GM19043 (cell line): Measurements from ENCODE around the gene ETV3.

Experiments
- ATAC-seq: cut with Tn5 transposase; IDR thresholded peaks from one replicate; pipeline ENCODE4 v1.9.1; 2021; ENCODE audit warnings: low read depth; ENCODE audit not compliant: unreplicated experiment

Gene ETV3

GRCh38 chr1:157162345-157162744, 24.1 kb upstream of the ETV3 start:
- no peak for ATAC-seq

- ATAC-seq = no peak
Observed at GRCh38 chr1:157161901-157162300, 23.7 kb upstream of the ETV3 start.

- ATAC-seq = no peak
Observed at GRCh38 chr1:157158967-157159366, 20.8 kb upstream of the ETV3 start.

- no peak for ATAC-seq
Observed at GRCh38 chr1:157157501-157158190, 19.5 kb upstream of the ETV3 start.

GRCh38 chr1:157156058-157156541, 17.9 kb upstream of the ETV3 start:
- no peak for ATAC-seq

- ATAC-seq = no peak
Observed at GRCh38 chr1:157155658-157156057, 17.5 kb upstream of the ETV3 start.

- ATAC-seq = no peak
Observed at GRCh38 chr1:157154940-157155514, 16.8 kb upstream of the ETV3 start.

GRCh38 chr1:157154291-157154690, 16.1 kb upstream of the ETV3 start:
- ATAC-seq = no peak

GRCh38 chr1:157153746-157154145, 15.6 kb upstream of the ETV3 start:
- no peak for ATAC-seq

GRCh38 chr1:157152510-157152909, 14.3 kb upstream of the ETV3 start:
- no peak for ATAC-seq

GRCh38 chr1:157151506-157151905, 13.3 kb upstream of the ETV3 start:
- no peak for ATAC-seq

- ATAC-seq = no peak
Observed at GRCh38 chr1:157151073-157151472, 12.9 kb upstream of the ETV3 start.

GRCh38 chr1:157150631-157151030, 12.4 kb upstream of the ETV3 start:
- no peak for ATAC-seq

GRCh38 chr1:157147906-157148700, 9.9 kb upstream of the ETV3 start:
- no peak for ATAC-seq

GRCh38 chr1:157147037-157147436, 8.8 kb upstream of the ETV3 start:
- no peak for ATAC-seq

- ATAC-seq = no peak
Observed at GRCh38 chr1:157146244-157146643, 8.0 kb upstream of the ETV3 start.

GRCh38 chr1:157145076-157145475, 6.9 kb upstream of the ETV3 start:
- ATAC-seq = no peak

- ATAC-seq = no peak
Observed at GRCh38 chr1:157144509-157144908, 6.3 kb upstream of the ETV3 start.

- ATAC-seq = no peak
Observed at GRCh38 chr1:157142765-157143423, 4.7 kb upstream of the ETV3 start.

- ATAC-seq = no peak
Observed at GRCh38 chr1:157142201-157142600, 4.0 kb upstream of the ETV3 start.

- ATAC-seq = no peak
Observed at GRCh38 chr1:157141212-157141855, 3.1 kb upstream of the ETV3 start.
